Activated gamma-delta T cell treated with anti-CD3 and anti-CD28 coated beads, Interleukin-2, amount 50 U/mL, for 16 hours (primary cell): ENCODE data around the gene CIDEB.

Source experiments
- DNase-seq: peaks from one replicate; pipeline ENCODE4 v3.0.0-alpha.2; 2020; ENCODE audit warnings: low read depth

The CIDEB gene

GRCh38 chr14:24269910-24270536 lies 37.8 kb downstream of the CIDEB start:
- no peak for DNase-seq

GRCh38 chr14:24269368-24269767 lies 38.4 kb downstream of the CIDEB start:
- DNase-seq = no peak

DNA sequence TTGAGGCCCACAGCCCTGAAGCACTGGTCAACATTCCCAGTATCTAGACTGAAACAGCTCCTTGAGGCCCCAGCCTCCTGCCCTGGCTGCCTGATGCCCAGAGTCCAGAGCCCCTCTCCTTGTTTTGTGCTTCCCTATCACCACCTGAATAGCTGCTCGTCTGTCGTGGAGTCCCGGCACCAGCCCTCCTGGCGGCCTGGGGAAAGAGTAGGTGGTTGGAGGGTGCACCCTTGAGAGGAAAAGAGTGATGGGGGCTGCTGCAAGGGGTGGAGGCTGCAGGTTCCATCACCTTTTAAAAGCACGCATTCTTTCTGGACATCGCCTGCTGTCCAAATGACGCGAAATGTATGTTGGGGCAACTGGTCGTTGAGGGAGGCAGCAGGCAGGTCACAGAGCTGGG lies 39.6 kb downstream of the CIDEB start:
- DNase-seq = no peak

DNA sequence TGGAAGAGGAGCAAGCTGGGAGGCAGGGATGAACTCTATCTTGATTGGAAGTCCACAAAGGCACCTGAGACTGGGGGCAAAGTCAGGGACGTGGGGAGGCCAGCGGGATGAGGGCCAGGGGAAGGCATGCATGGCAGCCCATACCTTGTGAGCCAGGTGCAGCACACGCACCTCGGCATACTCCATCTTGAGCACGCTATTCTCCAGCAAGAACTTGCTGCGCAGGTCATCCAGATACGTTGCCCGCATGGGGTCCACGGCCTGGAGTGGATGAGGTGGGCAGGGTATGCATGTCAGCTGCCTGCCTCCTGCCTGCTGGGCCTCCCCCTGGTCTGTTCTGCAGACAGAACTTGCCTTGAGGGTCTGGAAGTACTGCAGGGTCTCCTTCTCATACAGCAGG lies 40.3 kb downstream of the CIDEB start:
- no peak for DNase-seq

DNA sequence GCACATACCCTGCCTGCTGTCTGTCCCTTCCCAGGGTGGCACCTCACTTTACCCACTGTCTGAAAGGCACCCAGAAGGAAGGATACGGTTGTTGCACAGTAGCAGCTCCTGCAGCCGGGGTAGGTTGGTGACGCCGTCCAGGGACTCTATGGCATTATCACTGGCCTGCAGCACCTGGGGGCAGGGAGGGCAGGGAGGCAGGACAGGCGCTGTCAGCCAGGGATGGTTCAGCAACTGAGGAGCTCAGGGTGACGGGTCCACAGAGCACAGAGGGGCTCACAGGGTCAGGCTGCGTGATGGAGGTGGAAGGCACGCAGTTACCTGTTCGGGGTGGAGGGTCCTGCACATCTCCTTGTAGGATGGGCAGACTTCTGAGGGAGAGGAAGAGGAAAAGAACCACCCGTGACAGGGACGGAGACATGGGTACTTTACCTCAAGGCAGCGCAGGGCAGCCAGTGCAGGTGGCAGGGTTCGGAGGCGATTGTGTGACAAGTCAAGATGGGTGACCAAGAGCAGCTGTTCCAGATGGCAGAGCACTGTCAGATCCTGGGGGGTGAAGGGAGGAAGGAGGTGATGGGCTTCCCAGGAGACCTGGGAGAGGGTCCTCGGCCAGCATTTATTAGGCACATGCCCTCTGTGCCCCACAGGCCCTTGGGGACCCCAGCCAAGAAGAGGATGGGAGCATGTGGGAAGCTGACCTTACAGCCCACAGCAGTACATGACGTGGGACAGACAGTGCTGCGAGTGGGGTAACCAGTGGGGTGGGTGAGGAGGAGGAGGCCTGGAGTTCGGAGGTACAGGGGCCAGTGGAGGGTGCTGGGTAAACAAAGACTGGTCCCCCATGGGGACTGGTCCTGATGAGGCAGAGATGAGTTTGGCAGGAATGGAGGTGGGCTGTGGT lies 41.2 kb downstream of the CIDEB start:
- DNase-seq = no peak

- no peak for DNase-seq
Observed at GRCh38 chr14:24264298-24264697, 43.5 kb downstream of the CIDEB start.

DNA sequence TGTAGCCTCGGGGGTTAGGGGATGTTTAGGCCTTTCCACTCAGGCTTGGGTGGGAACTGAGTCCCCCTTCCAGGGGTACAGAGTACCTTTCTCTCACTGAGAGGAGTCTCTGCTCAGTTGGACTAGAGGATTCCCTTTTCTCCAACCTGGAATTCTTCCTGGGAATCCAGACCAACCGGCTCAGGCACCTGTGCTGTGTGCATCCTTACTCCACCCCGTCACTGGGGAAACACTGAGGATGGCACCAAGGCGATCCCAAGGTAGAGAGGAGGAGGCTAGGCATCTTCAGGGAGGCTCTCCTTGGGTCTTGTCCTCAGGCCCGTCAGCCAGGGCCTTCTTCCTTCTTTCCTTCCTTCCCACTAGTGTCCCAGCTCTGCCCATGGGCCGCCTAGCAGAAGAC lies 43.9 kb downstream of the CIDEB start:
- no peak for DNase-seq

DNA sequence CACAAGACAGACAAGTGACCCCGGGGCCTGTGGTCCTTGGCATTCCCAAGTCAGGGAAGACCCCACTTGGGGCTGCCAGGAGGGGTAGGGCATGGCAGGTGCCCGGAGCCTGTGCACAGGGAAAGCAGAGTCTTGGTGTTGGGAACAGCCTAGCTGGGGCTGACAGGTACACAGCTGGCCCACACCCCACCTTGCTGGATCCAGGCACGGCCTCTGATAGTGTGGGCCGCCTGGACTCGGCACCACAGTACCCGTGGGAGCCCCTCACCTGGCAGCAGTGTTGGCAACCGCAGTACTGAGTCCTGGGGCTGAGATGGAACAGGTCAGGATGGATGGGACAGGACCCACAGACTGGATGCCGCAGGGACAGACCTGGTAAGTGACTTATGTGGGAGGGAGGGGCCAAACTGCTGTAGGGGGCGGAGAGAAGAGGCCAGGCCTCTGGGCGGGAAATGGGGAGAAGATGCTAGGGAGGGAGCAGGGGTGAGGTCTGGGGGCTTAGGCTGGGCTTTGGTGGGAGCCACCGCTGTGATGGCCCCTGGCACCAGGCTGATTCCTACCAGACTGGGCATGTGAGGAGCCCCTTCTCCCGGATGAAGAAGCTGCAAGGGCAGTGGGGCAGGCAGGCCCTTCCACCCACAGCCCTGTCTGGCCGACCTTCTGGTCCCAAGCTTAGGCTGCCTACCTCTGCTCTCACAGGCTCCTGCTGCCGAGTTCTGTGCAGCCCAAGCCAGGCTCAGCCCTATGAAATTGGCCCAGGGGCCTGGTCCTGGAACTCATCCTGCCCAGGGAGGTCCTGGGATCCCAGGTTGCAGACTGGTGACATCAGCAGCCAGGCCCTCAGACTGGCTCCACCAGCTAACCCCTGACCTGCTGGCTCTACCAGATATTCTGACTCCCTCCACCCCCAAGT lies 44.7 kb downstream of the CIDEB start, which contains the start of gene TGM1:
Gene TGM1, minus strand, starts transcription at position 357 of the 913 bp plus-strand sequence. CDS start 825 bp downstream, outside the sequence.
- no peak for DNase-seq

DNA sequence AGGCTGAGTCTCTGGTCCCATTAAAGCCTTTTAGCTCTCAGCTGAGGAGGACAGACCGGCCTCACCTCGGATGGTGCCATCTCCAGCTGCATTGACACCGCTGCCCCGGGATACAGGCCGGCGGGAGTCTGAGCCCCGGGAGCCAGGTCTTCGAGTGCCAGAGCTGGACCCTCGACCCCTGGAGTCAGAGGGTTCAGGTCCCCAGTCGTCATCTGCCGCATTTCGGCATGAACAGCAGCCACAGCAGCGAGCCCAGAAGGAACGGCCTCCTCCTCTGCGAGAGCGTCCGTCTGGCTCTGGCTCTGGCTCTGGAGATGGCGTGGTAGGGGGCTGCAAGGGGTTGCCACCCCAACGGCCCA lies 45.8 kb downstream of the CIDEB start:
- DNase-seq = no peak

DNA sequence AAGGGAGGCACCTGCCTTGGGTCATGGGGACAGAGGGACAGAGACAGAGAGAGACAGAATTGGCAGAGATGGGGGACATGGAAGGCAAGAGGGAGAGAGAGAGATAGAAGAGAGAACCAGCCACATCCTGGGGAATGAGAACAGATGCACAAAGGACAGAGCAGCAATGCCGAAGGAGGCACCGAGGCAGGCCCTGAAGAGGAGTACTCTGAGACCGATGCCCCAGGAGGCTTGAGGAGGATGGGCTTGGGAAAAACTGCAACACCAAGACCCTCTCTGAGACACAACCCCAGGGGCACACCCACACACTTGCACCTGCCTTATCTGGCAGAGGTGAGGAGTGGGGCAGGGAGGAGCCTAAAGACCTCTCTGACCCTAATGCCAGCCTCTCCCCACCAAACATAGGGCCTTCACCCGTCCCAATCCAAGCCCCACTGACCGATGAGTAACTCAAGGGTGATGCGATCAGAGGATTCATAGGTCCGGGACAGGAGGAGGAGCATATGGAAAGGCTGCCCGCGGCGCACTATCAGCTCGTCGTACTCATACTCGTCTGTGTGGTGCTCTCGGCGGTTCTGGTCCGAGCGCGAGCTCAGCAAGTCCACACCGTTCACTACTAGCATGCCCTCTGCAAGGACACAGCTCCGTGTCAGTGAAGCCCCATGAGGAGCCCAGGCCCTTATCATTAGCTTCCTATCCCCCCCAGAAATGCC lies 46.4 kb downstream of the CIDEB start:
- DNase-seq = no peak

DNA sequence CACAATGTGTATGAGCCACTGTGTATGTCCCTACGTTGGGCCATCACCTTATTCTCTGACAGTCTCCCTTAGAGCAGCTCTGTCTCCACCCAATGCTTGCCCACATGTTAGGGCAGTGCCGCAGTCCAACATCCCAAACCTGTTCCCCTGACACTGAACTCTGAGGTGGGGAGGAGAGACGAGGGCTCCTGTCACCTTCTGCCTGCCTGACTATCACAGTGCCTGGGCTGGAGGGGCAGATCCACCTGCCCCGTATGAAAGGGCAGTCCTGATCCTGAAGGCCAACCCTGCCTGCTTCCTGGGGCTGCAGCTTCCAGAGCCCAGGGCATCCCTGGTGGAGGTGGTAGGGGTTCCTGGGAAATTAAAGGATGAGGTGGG lies 47.0 kb downstream of the CIDEB start:
- no peak for DNase-seq

- no peak for DNase-seq
Observed at GRCh38 chr14:24260026-24260779, 47.6 kb downstream of the CIDEB start.

DNA sequence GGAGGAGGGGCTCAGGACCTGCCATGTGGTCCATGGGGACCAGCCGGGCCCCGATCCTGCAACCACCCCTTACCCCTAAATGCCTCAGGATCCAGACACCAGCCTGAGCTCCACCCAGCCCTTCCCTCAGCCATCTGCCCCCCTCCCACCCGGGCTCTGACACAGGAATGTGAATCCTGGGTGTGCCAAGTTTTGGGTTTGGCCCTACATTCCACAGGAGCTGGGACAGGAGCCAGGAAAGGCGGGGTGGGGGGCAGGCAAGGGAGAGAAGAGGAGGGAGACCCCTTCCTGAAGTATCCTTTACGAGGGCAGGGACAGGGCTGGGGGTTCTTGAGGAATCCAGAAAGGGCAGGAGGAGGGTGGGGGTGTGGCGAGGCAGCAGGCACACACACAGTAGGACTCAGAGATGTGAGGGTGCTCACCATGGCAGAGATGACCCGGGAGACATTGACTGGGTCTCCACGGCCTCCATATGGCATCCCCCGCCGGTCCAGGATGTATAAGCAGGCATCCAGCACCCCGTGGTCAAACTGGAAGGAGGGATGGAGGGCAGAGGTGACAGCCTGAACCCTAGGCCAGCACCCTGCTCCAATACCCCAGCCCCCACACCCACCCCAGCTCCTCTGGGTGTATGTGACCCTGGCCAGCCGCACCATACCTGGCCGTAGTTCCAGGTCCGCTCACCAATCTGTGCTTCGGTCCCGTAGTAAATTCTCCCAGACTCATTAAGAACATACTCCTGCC lies 48.3 kb downstream of the CIDEB start:
- no peak for DNase-seq

DNA sequence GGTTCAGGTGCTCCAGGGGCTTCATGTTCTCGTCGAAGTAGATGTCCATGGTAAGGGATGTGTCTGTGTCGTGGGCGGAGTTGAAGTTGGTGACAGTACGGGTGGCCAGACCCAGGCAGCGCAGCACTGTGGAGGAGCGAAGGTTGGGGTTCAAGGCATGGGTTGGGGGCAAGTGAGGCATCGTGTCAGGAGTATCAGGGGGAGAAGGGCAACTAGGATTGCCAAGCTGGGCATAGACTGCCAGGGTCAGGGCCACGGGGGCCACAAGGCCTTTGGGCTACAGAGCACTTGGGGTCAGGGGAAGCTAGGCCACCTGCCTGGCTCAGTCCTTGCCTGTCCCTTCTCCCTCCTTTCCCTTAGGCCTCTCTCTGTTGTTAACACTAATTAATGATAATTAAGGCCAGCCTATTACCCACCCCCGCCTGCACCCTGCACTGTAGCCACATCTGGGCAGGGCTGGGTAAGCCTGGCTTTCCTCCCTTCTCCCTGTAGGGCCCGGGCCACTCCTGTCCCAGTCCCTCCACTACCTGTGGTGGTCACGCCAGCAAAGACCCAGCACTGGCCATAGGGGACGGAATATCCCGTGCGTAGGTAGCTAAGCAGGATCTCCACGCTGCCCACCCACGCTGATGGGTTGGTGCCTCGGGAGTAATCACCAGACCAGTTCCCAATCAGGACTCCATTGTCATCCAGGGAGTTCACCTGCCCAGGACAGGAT lies 49.1 kb downstream of the CIDEB start:
- DNase-seq = no peak

- no peak for DNase-seq
Observed at GRCh38 chr14:24258119-24258518, 49.7 kb downstream of the CIDEB start.

GRCh38 chr14:24256960-24257359 lies 50.8 kb downstream of the CIDEB start:
- DNase-seq = no peak

GRCh38 chr14:24255931-24256711 lies 51.7 kb downstream of the CIDEB start:
- DNase-seq = no peak

DNA sequence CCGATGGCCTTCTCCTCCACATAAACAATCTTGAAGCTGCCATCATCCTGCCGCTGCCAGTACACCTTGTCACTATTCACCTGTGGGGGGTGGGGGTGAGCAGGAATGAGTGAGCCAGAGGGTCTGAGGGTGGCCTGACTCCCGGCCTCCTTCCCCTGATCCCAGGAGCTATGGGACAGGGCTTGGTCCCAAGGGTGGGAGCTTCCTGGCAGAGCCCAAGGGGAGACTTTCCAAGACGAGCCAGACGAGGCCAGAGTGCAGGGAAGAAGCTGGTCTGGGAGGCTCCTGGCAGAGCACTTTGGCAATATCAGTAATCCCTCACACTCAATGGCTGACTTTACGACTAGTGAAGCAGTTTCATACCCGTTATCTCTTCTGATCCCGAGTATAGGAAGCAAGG lies 52.3 kb downstream of the CIDEB start:
- no peak for DNase-seq
